GM12878 (cell line): ENCODE measurements around the gene NAALADL2. TPM values are rescaled to one million over a fixed set of nuclear protein-coding genes. Genes with fewer than 3 reads are reported as not detected.

Experiments used
- ATAC-seq: fragments of 200-7000 bp; cut with Tn5 transposase; 3 replicates; pipeline ENCODE4 v1.9.1; 2020; ENCODE audit warnings: mild to moderate bottlenecking, moderate library complexity
- BruUV-seq: library from RNA; stranded (reverse); fragments of 400-500 nt; replicated peaks from 2 replicates; lab custom pipeline; 2021; lab: Mats Ljungman, UMichigan
- CTCF ChIA-PET: fragments of 300-600 bp; sonication (Branson Sonifier 250); formaldehyde crosslinking; extraction: SDS; loops from one replicate; lab custom pipeline; 2021; ENCODE audit warnings: inconsistent platforms; lab: Yijun Ruan, JAX
- POLR2A ChIA-PET: fragments of 350-600 bp; formaldehyde crosslinking; extraction: SDS; loops from one replicate; lab custom pipeline; 2021; ENCODE audit warnings: inconsistent platforms; lab: Charles Lee
- RAD21 ChIA-PET: fragments of 300-600 bp; sonication (Branson Sonifier 250); formaldehyde crosslinking; loops from one replicate; lab custom pipeline; 2023; ENCODE audit warnings: antibody characterized with exemption; ENCODE audit not compliant: unreplicated experiment; lab: Charles Lee
- SMC1A ChIA-PET: fragments of 300-600 bp; sonication (Branson Sonifier 250); formaldehyde crosslinking; loops from one replicate; lab custom pipeline; 2023; ENCODE audit not compliant: unreplicated experiment, uncharacterized antibody; lab: Charles Lee
- DNase-seq: peaks from one replicate; pipeline ENCODE4 v3.0.0-alpha.2; 2011; ENCODE audit warnings: low read depth, low spot score
- FAIRE-seq: peaks from 3 replicates; lab custom pipeline; 2011; peaks lifted over from hg19 to GRCh38; lab: Jason Lieb, UNC
- H2AFZ ChIP-seq: 2 replicates; pipeline ENCODE4 v1.6.0; 2011; ENCODE audit warnings: low read depth, low read length, control low read depth; ENCODE audit not compliant: control insufficient read depth
- H3K27ac ChIP-seq: 2 replicates; pipeline ENCODE4 v1.5.1; 2011; ENCODE audit warnings: control low read depth; ENCODE audit not compliant: control insufficient read depth, insufficient read depth
- H3K27me3 ChIP-seq, 2 experiments: replicated peaks in 1 of 2; 2 replicates each; pipeline versions ENCODE4 v1.6.0 to v1.6.1; 2011; ENCODE audit warnings: low read length in 1 of 2; ENCODE audit not compliant: control insufficient read depth in 2 of 2, insufficient read depth in 2 of 2
- H3K36me3 ChIP-seq, 2 experiments: 2 replicates each; pipeline ENCODE4 v1.5.1; 2011; ENCODE audit warnings: low read length in 1 of 2; ENCODE audit not compliant: control insufficient read depth in 2 of 2, insufficient read depth in 2 of 2
- H3K4me1 ChIP-seq: 2 replicates; pipeline ENCODE4 v1.6.1; 2011; ENCODE audit warnings: mild to moderate bottlenecking, low read length, moderate library complexity, mixed read lengths; ENCODE audit not compliant: control insufficient read depth, insufficient read depth
- H3K4me2 ChIP-seq: 2 replicates; pipeline ENCODE4 v1.6.0; 2011; ENCODE audit warnings: control low read depth; ENCODE audit not compliant: control insufficient read depth, insufficient read depth
- H3K4me3 ChIP-seq: fragments of 200-600 bp; sonication (generic); 2 replicates; pipeline ENCODE4 v1.5.1; 2016
- H3K79me2 ChIP-seq: 2 replicates; pipeline ENCODE4 v1.6.0; 2011; ENCODE audit warnings: low read length; ENCODE audit not compliant: control insufficient read depth, insufficient read depth
- H3K9ac ChIP-seq: 2 replicates; pipeline ENCODE4 v1.8.0; 2011; ENCODE audit warnings: low read length, control low read depth, mixed read lengths; ENCODE audit not compliant: control insufficient read depth, insufficient read depth
- H3K9me3 ChIP-seq: replicated peaks from 3 replicates; pipeline ENCODE4 v1.5.1; 2011; ENCODE audit warnings: mild to moderate bottlenecking, low read length; ENCODE audit not compliant: control insufficient read depth, insufficient read depth
- H4K20me1 ChIP-seq: 2 replicates; pipeline ENCODE4 v1.6.0; 2011; ENCODE audit not compliant: control insufficient read depth, insufficient read depth
- CHD1 ChIP-seq: IDR thresholded peaks from 2 replicates; pipeline ENCODE4 v1.6.1; 2012; ENCODE audit warnings: low read depth, low read length, improper control_type of control experiment
- CHD2 ChIP-seq: IDR thresholded peaks from 2 replicates; pipeline ENCODE4 v1.6.1; 2011; ENCODE audit warnings: low read depth, low read length, improper control_type of control experiment, borderline replicate concordance
- FOS ChIP-seq: IDR thresholded peaks from 3 replicates; pipeline ENCODE4 v1.6.1; 2011; ENCODE audit warnings: borderline replicate concordance; ENCODE audit not compliant: insufficient read length; ENCODE audit errors: extremely low read depth
- GABPA ChIP-seq: IDR thresholded peaks from 2 replicates; pipeline ENCODE4 v1.6.1; 2014; ENCODE audit warnings: antibody characterized with exemption, low read depth, mild to moderate bottlenecking, inconsistent platforms
- HDGF ChIP-seq: fragments of 450-650 bp; IDR thresholded peaks from 2 replicates; pipeline ENCODE4 v1.6.1; 2016; ENCODE audit warnings: antibody characterized with exemption
- SIN3A ChIP-seq: IDR thresholded peaks from 2 replicates; pipeline ENCODE4 v1.6.1; 2012; ENCODE audit warnings: low read depth, low read length, improper control_type of control experiment
- WGBS: methylation state at CpG from one replicate; pipeline ENCODE4 v1.1.6; 2016; ENCODE audit warnings: low lambda C conversion rate; ENCODE audit not compliant: insufficient replicate concordance, insufficient coverage; ENCODE audit errors: missing lambda C conversion rate; 5-methylcytosine and 5-hydroxymethylcytosine counted together
- in situ Hi-C: fragments of 300-500 bp; cut with MboI; formaldehyde crosslinking; loops from 9 replicates; pipeline ENCODE4 v1.14.3; 2018; ENCODE audit warnings: mixed read lengths
- intact Hi-C: fragments of 100-400 bp; cut with micrococcal nuclease; formaldehyde crosslinking; loops from one replicate; pipeline ENCODE4 v1.14.2; 2022; ENCODE audit not compliant: unreplicated experiment
- polyA plus RNA-seq, 11 experiments: library from polyadenylated mRNA; depleted of rRNA in 4 of 11; unstranded in 6 of 11; stranded (reverse) in 5 of 11; fragments of >200 nt; fragmentation: Nextera tagmentation in 4 of 11; fragmentation: Illumina TruSeq in 1 of 11; extraction: Ambion mirVana in 4 of 11; extraction: Trizol in 1 of 11; gene quantifications; 1 replicate in 1 of 11; 2 replicates in 10 of 11; pipeline versions ENCODE4 v1.2.1 to v1.2.3, GENCODE V29; 2011 to 2016; ENCODE audit warnings: inconsistent platforms in 2 of 11, missing spikeins in 2 of 11, low read depth in 1 of 11
- total RNA-seq, 4 experiments: library from RNA; depleted of rRNA in 3 of 4; stranded (reverse); fragments of >200 nt in 3 of 4; fragmentation: Illumina TruSeq in 1 of 4; extraction: Trizol in 1 of 4; gene quantifications; 2 replicates each; pipeline versions ENCODE4 v1.2.1 to v1.2.3, GENCODE V29; 2013 to 2021
- TF ChIP-seq, protein P1 (sequence below): IDR thresholded peaks from 2 replicates; pipeline ENCODE4 v1.6.1; 2011; ENCODE audit warnings: mild to moderate bottlenecking, low read depth, low read length, moderate library complexity; ENCODE audit not compliant: insufficient replicate concordance
- TF ChIP-seq, protein P2 (sequence below): fragments of 450-650 bp; IDR thresholded peaks from 2 replicates; pipeline ENCODE4 v1.6.1; 2014; ENCODE audit warnings: mild to moderate bottlenecking

NAALADL2 gene
- total and polyA plus RNA-seq, 10 of the 15 experiments (the other 5 are each of a cell fraction or from before 2014, with no cell fraction given): 0.06 to 10.8 (median 0.46) TPM

DNA sequence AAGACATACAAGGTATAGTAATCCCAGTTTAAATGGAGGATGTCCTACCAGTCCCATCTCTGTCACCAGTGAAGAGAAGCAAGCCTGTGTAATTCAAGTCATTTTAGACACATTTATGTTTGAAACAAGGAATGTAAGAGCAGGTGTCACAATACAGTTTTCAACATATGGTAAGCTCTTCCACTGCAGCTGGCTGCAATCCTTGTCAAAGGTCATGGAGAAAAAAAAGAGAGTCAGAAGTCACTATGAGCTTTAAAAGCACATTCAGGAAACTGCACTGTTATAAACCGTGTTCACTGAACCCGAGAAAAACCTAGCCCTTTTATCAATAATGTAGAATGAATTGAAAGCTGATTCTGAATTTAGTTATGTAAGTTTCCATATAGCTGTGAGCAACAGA is 206.4 kb downstream of the NAALADL2 start:
- Histone ChIP-seq H2AFZ (no peak overlapping the region), H3K4me3 (no peak overlapping the region), H3K9me3 (no peaks in the 10 kb centered on the region), H3K27ac (no peak overlapping the region), H3K27me3 (no peaks in the 10 kb centered on the region), H4K20me1 (no peaks in the 10 kb centered on the region), H3K9ac (no peak overlapping the region), H3K36me3 (no peaks in the 10 kb centered on the region), H3K4me2 (no peak overlapping the region), H3K4me1 (no peaks in the 10 kb centered on the region), H3K79me2 (no peaks in the 10 kb centered on the region)
- ATAC-seq: no peak
- WGBS: 15% methylated on average over 2 of the region's 2 CpGs
- no TSS peak for BruUV-seq
- ChIA-PET RAD21 (no interaction called here), SMC1A (interaction anchor here (1.8 kb wide), 1 partner anchor 12 kb away, joined by 5 read pairs; no protein-coding TSS in a partner anchor), CTCF (interaction anchor here (0.8 to 1.3 kb wide), 2 partner anchors 17 to 56 kb away, joined by 3 read pairs; no protein-coding TSS in a partner anchor), POLR2A (interaction anchor here (0.7 kb wide), 1 partner anchor 50 kb away, joined by 3 read pairs; no protein-coding TSS in a partner anchor)
- in situ Hi-C loops: no loop called here
- no peak for TF ChIP-seq FOS
- TF ChIP-seq CHD2: no peak
- no peak for TF ChIP-seq CHD1
- no peak for TF ChIP-seq SIN3A
- no peak for TF ChIP-seq HDGF
- TF ChIP-seq, protein P1, sequence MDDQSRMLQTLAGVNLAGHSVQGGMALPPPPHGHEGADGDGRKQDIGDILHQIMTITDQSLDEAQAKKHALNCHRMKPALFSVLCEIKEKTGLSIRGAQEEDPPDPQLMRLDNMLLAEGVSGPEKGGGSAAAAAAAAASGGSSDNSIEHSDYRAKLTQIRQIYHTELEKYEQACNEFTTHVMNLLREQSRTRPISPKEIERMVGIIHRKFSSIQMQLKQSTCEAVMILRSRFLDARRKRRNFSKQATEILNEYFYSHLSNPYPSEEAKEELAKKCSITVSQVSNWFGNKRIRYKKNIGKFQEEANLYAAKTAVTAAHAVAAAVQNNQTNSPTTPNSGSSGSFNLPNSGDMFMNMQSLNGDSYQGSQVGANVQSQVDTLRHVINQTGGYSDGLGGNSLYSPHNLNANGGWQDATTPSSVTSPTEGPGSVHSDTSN: no peak
- TF ChIP-seq, protein P2, sequence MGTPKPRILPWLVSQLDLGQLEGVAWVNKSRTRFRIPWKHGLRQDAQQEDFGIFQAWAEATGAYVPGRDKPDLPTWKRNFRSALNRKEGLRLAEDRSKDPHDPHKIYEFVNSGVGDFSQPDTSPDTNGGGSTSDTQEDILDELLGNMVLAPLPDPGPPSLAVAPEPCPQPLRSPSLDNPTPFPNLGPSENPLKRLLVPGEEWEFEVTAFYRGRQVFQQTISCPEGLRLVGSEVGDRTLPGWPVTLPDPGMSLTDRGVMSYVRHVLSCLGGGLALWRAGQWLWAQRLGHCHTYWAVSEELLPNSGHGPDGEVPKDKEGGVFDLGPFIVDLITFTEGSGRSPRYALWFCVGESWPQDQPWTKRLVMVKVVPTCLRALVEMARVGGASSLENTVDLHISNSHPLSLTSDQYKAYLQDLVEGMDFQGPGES: no peak
- no peak for TF ChIP-seq GABPA
- intact Hi-C loops: no loop called here
- DNase-seq: no peak
- FAIRE-seq: no peak
